ENCODE measurements around the gene ATXN7L1. TPM values are rescaled to one million over a fixed set of nuclear protein-coding genes. Genes with fewer than 3 reads are reported as not detected.

Gene ATXN7L1
- polyA plus RNA-seq, 1 of the 3 experiments (the other 2 are of a cell fraction), result 6.0 TPM

GRCh38 chr7:105691082-105691679 is 185.2 kb downstream of the ATXN7L1 start:
- Histone ChIP-seq H3K36me3 (replicated peaks in 1 of 2; ENCODE audit: control insufficient read depth in 1 of 2, insufficient read depth in 2 of 2, low read length in 1 of 2) (no peaks in the 10 kb centered on the region), H3F3A (replicated peaks; ENCODE audit: insufficient read depth) (no peaks in the 10 kb centered on the region), H3K27ac (ENCODE audit: low read depth in 2 of 2, low read length in 1 of 2) (no peak overlapping the region), H3K9me2 (no peaks in the 10 kb centered on the region), H4K20me1 (ENCODE audit: insufficient read depth) (no peaks in the 10 kb centered on the region), H3K27me3 (ENCODE audit: insufficient read depth) (no peaks in the 10 kb centered on the region), H2AFZ (ENCODE audit: low read depth) (no peak overlapping the region), H3K4me3 (ENCODE audit: low read depth in 2 of 2, low read length in 1 of 2) (no peak overlapping the region), H3K4me1 (ENCODE audit: control insufficient read depth in 1 of 2, insufficient read depth in 2 of 2, low read depth in 1 of 2, low read length in 1 of 2) (peaks cover 0 to 16% of the 10 kb centered on the region in 2 experiments; a peak in 1 of 4 replicates), H3K9me3 (no peaks in the 10 kb centered on the region), H3K9ac (no peak overlapping the region), H3K79me2 (ENCODE audit: insufficient read depth) (no peaks in the 10 kb centered on the region), H3K4me2 (no peak overlapping the region)
- ChIA-PET CTCF (interaction anchor here (0.9 to 1.5 kb wide), 2 partner anchors 16 to 352 kb away, joined by 3 to 5 read pairs; no protein-coding TSS in a partner anchor), POLR2A (no interaction called here)
- TF ChIP-seq GABPA (IDR thresholded peaks at IDR 0.05; ENCODE audit: low read depth) (no peak), REST (IDR thresholded peaks at IDR 0.05; ENCODE audit: low read depth, low read length) (no peak), SIN3A (IDR thresholded peaks at IDR 0.05; ENCODE audit: borderline replicate concordance, low read depth, low read length) (no peak), TCF12 (IDR thresholded peaks at IDR 0.05) (no peak), MAX (IDR thresholded peaks at IDR 0.05; ENCODE audit: low read depth) (no peak), TEAD4 (IDR thresholded peaks at IDR 0.05; ENCODE audit: borderline replicate concordance, insufficient read depth) (no peak), IRF3 (IDR thresholded peaks at IDR 0.05; ENCODE audit: low read depth, low read length) (no peak), USF2 (IDR thresholded peaks at IDR 0.05; ENCODE audit: borderline replicate concordance, low read depth, low read length) (no peak), YY1 (IDR thresholded peaks at IDR 0.05; ENCODE audit: low read depth) (no peak), TAF1 (IDR thresholded peaks at IDR 0.05; ENCODE audit: borderline replicate concordance, low read depth, low read length) (no peak), FOSL2 (IDR thresholded peaks at IDR 0.05; ENCODE audit: borderline replicate concordance, low read depth) (no peak), FOXJ3 (CRISPR knock-in tag; IDR thresholded peaks at IDR 0.05) (no peak), NFIC (IDR thresholded peaks at IDR 0.05; ENCODE audit: borderline replicate concordance) (no peak), GATA2 (CRISPR knock-in tag; IDR thresholded peaks at IDR 0.05) (no peak), RCOR1 (IDR thresholded peaks at IDR 0.05; ENCODE audit: low read length) (no peak)
- 80% methylated on average over 18 of the region's 18 CpGs for WGBS (ENCODE audit: low lambda C conversion rate)
- DNase-seq, result no peak

Data from SK-N-SH (cell line).